Measurements from ENCODE around the gene PRMT2.

DNA sequence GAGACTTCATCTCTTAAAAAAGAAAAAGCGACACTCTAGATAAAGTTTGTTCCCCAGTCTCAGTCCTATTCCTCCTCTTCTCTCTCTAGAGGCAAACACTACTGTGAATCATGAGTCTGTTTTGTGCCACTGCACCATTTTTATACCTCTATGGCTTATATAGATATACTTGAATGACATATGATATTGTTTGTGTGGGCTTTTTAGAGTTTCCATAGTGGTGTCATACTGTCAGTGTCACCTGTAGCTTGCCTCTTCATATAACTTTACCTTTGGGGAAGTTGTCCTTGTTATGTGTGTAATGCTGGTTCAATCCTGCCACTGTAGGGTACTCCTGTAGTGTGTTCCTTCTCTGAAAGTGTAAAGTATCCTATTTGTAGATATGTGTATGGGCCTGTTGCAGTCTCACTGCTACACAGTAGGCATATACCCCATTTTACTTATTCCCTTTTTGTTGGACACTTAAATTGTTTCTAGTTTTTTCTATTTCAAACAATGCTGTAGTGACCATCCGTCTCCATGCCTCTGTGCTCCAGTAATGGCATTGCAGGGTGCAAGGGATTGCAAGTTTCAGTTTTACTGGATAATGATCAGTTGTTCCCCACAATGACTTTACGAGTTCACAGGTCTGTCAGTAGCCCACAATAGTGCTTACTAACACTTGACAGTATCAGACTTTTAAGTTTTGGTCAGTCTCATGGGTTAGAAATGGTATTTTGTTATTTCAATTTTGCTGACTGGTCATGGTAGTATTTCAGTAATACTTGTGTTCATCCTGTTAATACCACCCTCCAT is 2.7 kb downstream of the PRMT2 start:
- TF ChIP-seq CTCF (IDR thresholded peaks at IDR 0.05) (no peak), EP300 (IDR thresholded peaks at IDR 0.05) (no peak), POLR2AphosphoS5 (IDR thresholded peaks at IDR 0.05) (no peak)
